Prostate gland (tissue), 2 donors: ENCODE results near the gene BMX. TPM values are rescaled to one million over a fixed set of nuclear protein-coding genes. Genes with fewer than 3 reads are reported as not detected.

Experiments used
- DNase-seq: peaks from one replicate; pipeline ENCODE4 v3.0.0-alpha.2; 2019; ENCODE audit warnings: low spot score
- H3K27ac ChIP-seq, 2 donors: fragments of 200-600 bp; sonication (generic); 2 replicates each; pipeline ENCODE4 v1.5.1; 2017 to 2019
- H3K27me3 ChIP-seq: fragments of 200-600 bp; sonication (generic); replicated peaks from 2 replicates; pipeline ENCODE4 v1.5.1; 2019; ENCODE audit not compliant: insufficient read depth
- H3K36me3 ChIP-seq, 2 donors: fragments of 200-600 bp; sonication (generic); 1 replicate in 1 of 2; 2 replicates in 1 of 2; pipeline versions ENCODE4 v1.5.1 to v1.8.1; 2017 to 2019
- H3K4me1 ChIP-seq: fragments of 200-600 bp; sonication (generic); replicated peaks from 2 replicates; pipeline ENCODE4 v1.5.1; 2019
- H3K4me3 ChIP-seq, 2 donors: fragments of 200-600 bp; sonication (generic); 2 replicates each; pipeline ENCODE4 v1.5.1; 2017 to 2019
- H3K9me3 ChIP-seq: fragments of 200-600 bp; sonication (generic); 2 replicates; pipeline ENCODE4 v1.5.1; 2017
- CTCF ChIP-seq, 4 experiments: fragments of 200-600 bp in 2 of 4; fragments of 450-650 bp in 2 of 4; sonication (generic) in 2 of 4; IDR thresholded peaks; 1 replicate in 3 of 4; 2 replicates in 1 of 4; pipeline ENCODE4 v1.5.1; 2016 to 2019; ENCODE audit warnings: antibody characterized with exemption in 4 of 4, mild to moderate bottlenecking in 2 of 4, moderate library complexity in 2 of 4
- POLR2A ChIP-seq: fragments of 450-650 bp; IDR thresholded peaks from one replicate; pipeline ENCODE4 v1.6.1; 2016; ENCODE audit warnings: antibody characterized with exemption, mild to moderate bottlenecking
- POLR2AphosphoS5 ChIP-seq: sonication (generic); formaldehyde crosslinking; IDR thresholded peaks from one replicate; pipeline ENCODE4 v1.6.1; 2017; ENCODE audit warnings: antibody characterized with exemption
- WGBS: methylation state at CpG from one replicate; pipeline ENCODE4 v1.1.5; 2018; 5-methylcytosine and 5-hydroxymethylcytosine counted together
- intact Hi-C: fragments of 100-400 bp; cut with DNase I; formaldehyde crosslinking; loops from one replicate; pipeline ENCODE4 v1.14.2; 2022
- total RNA-seq, 2 donors: library from RNA; depleted of rRNA; stranded (reverse); fragments of >200 nt; gene quantifications; one replicate each; pipeline ENCODE4 v1.1.0, GENCODE V29; 2016

Gene BMX
- total RNA-seq, 2 donors from 2014 or later = 0.14 to 1.2 TPM

GRCh38 chrX:15576019-15576418, 75.4 kb downstream of the BMX start:
- no peaks in the 10 kb centered on the region for H3K27me3 ChIP-seq
- no peak for TF ChIP-seq POLR2AphosphoS5
- TF ChIP-seq CTCF (IDR thresholded peaks at IDR 0.05) = no peak
- TF ChIP-seq POLR2A = no peak
- WGBS = 0% methylated on average over 1 of the region's 1 CpG
- intact Hi-C loops = no loop called here
- H3K9me3 ChIP-seq = no peaks in the 10 kb centered on the region
- no peak overlapping the region for H3K27ac ChIP-seq
- no peaks in the 10 kb centered on the region for H3K4me1 ChIP-seq
- DNase-seq = no peak
- no peaks in the 10 kb centered on the region for H3K36me3 ChIP-seq
- no peak overlapping the region for H3K4me3 ChIP-seq

DNA sequence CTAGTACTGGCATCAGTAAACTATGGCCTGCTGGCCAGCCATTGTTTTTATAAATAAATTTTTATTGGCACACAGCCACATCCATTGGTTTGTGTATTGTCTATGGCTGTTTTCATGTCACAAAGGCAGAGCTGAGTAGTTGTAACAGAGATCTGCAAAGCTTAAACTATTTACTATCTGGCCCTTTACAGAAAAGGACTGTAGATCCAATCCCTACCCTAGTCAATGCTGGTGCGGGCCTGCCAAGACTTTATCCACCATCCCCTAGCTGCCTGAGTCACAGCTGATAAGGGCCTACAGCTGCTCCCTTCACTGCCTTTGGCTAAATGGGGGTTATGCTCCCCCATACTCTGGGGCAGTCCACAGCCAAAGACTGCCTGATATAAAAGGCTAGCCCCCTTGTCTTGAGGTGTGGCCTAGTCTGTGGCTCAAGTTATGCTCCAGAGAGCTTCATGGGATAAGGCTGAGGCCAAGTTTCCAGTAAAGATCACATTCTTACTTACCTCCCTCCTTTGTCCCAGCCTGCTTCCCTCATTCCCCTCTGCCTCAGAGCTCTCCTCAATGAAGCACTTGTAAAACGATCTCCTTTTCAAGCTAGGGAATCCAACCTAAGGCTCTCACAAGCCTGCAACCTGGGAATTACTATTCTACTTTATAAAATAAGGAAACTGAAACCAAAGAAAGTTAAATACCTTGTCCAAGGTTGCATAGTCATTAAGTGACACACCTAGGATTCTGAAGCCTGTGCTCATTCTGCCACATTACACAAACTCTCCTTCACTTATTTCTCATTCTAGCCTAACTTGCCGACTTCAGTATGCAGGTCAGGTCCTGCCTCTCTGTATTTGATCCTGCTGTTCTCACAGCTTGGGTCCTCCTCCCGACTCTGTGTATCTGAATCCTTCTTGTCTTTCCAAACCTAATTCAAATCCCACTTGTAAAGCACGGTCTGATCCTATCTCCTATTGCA, 79.5 kb downstream of the BMX start:
- Histone ChIP-seq H3K9me3 (no peaks in the 10 kb centered on the region), H3K4me1 (no peaks in the 10 kb centered on the region), H3K36me3 (no peaks in the 10 kb centered on the region), H3K27me3 (no peaks in the 10 kb centered on the region), H3K27ac (no peak overlapping the region), H3K4me3 (no peak overlapping the region)
- TF ChIP-seq POLR2AphosphoS5 (no peak), CTCF (IDR thresholded peaks at IDR 0.05) (no peak), POLR2A (no peak)
- intact Hi-C loops = no loop called here
- DNase-seq = no peak
- 51% methylated on average over 5 of the region's 5 CpGs for WGBS

DNA sequence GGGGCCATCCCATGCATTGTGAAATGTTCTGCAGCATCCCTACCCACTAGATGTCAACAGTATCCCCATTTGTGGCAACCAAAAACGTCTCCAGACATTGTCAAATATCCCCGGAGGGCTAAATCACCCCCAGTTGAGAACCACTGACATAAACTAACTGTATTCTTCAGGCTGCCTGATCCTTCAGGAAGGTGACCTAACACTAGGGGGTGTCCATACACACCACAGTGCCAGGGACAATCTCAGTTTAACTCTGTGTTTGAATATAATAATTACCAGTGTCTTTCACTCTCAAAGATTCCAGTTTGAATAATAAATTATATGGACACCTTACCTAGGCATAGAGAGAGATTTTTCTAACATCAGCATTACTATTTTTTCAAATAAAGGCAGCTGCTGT, 93.8 kb downstream of the BMX start:
- 67% methylated on average over 2 of the region's 2 CpGs for WGBS
- no peak for TF ChIP-seq POLR2A
- no peak for TF ChIP-seq CTCF (IDR thresholded peaks at IDR 0.05)
- no peak for TF ChIP-seq POLR2AphosphoS5
- intact Hi-C loops = no loop called here

GRCh38 chrX:15598026-15598425, 97.4 kb downstream of the BMX start:
- intact Hi-C loops = no loop called here
- DNase-seq = no peak
- TF ChIP-seq POLR2A (no peak), CTCF (IDR thresholded peaks at IDR 0.05) (no peak), POLR2AphosphoS5 (no peak)
- Histone ChIP-seq H3K4me1 (no peaks in the 10 kb centered on the region), H3K9me3 (no peaks in the 10 kb centered on the region), H3K27ac (no peak overlapping the region), H3K4me3 (no peak overlapping the region), H3K36me3 (no peaks in the 10 kb centered on the region), H3K27me3 (no peaks in the 10 kb centered on the region)
- WGBS = 97% methylated on average over 2 of the region's 3 CpGs

More for the DNA sequence above, 93.8 kb downstream of the BMX start:
- Histone ChIP-seq H3K27me3 (no peaks in the 10 kb centered on the region), H3K9me3 (no peaks in the 10 kb centered on the region), H3K27ac (no peak overlapping the region), H3K4me1 (no peaks in the 10 kb centered on the region), H3K4me3 (no peak overlapping the region), H3K36me3 (no peaks in the 10 kb centered on the region)
- DNase-seq = no peak

DNA sequence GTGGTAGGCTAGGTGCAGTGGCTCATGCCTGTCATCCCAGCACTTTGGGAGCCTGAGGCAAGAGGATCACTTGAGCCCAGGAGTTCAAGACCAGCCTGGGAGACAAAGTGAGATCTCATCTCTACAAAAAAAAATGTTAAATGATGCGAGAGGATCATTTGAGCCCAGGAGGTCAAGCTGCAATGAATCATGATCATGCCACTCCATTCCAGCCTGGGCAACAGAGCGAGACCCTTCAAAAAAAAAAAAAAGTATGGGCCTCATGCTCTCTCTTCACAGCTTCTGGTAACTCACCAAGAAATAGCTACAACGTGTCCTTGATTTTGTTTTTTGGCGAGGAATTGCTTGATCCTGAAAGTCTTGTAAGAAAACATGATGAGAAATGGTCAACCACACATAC, 98.9 kb downstream of the BMX start:
- no peaks in the 10 kb centered on the region for H3K4me1 ChIP-seq
- no peak overlapping the region for H3K27ac ChIP-seq
- H3K27me3 ChIP-seq = no peaks in the 10 kb centered on the region
- intact Hi-C loops = no loop called here
- 82% methylated on average over 4 of the region's 4 CpGs for WGBS
- no peaks in the 10 kb centered on the region for H3K36me3 ChIP-seq
- TF ChIP-seq POLR2A = no peak
- no peak for TF ChIP-seq CTCF (IDR thresholded peaks at IDR 0.05)
- TF ChIP-seq POLR2AphosphoS5 = no peak
- H3K4me3 ChIP-seq = no peak overlapping the region
- DNase-seq = no peak
- H3K9me3 ChIP-seq = no peaks in the 10 kb centered on the region
